GM19468 (cell line): ENCODE measurements around the gene ATP6V0B.
A peak's percentile ranks its signal among the peaks of the same experiment; 100 is the strongest.

ENCODE experiments used
- ATAC-seq: cut with Tn5 transposase; IDR thresholded peaks from one replicate; pipeline ENCODE4 v1.9.1; 2021; ENCODE audit warnings: mild to moderate bottlenecking, moderate library complexity, moderate number of reproducible peaks; ENCODE audit not compliant: unreplicated experiment; ENCODE audit errors: extremely low read depth

The ATP6V0B gene

GRCh38 chr1:43968348-43968948, 6.3 kb upstream of the ATP6V0B start:
- ATAC-seq, result no peak

- no peak for ATAC-seq
Measured at GRCh38 chr1:43969416-43969745, 5.4 kb upstream of the ATP6V0B start.

DNA sequence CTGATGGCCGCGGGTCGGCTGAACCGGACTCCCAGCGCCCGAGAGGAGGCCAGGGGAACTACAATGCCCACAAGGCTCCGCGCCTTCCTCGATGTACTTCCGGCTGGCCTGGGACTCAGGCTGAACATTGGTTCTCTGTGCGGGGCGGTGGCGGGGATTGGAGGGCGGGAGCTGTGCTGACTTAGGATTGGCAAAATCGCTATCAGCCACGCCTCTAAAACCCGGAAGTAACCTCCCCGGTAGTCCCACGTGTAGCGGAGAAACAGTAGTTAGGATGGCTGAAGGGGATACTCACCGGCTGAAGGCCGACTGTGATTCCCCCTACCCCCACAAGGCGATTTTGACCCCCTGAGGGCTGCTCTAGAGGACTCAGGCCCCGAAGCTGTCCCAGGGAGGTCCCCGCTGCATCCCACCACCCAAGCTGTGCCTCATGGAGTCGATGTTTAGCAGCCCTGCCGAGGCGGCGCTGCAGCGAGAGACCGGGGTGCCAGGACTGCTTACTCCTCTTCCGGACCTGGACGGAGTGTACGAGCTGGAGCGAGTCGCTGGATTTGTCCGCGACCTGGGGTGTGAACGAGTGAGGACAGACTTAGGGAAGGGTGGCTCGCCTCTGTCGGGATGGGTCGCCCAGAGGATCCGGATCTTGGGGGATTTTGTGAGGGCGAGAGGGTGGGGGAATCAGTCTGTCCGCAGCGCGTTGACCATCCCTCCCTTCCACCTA, 4.9 kb upstream of the ATP6V0B start, which contains the start of gene DPH2:
DPH2 (plus strand) TSS at position 265 of the 721 bp plus-strand sequence; CDS start at position 431, 166 bp downstream.
- peak; percentile 76 for ATAC-seq

- ATAC-seq, result no peak
Measured at GRCh38 chr1:43970502-43970901, 4.3 kb upstream of the ATP6V0B start.

- no peak for ATAC-seq
Measured at GRCh38 chr1:43970911-43971310, 3.8 kb upstream of the ATP6V0B start.

GRCh38 chr1:43971336-43971980, 3.3 kb upstream of the ATP6V0B start:
- no peak for ATAC-seq

- no peak for ATAC-seq
Measured at GRCh38 chr1:43973981-43974442, 748 bp upstream of the ATP6V0B start.

GRCh38 chr1:43975249-43975961, 645 bp downstream of the ATP6V0B start:
- ATAC-seq, result no peak

DNA sequence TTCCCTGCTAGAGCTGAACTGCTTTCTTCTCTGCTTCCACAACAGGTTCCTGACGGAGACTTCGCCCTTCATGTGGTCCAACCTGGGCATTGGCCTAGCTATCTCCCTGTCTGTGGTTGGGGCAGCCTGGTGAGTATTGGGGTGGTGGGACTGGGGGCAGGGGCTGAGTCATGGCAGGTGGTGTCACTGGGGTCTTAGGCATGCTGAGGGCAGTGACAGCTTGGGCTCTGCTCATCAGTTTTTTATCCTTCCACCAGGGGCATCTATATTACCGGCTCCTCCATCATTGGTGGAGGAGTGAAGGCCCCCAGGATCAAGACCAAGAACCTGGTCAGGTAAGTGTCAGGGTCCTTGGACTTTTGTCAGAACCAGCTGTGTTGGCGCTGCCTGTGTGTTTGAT, 1.3 kb downstream of the ATP6V0B start:
- ATAC-seq, result no peak

- no peak for ATAC-seq
Measured at GRCh38 chr1:43976890-43977289, 2.1 kb downstream of the ATP6V0B start.

DNA sequence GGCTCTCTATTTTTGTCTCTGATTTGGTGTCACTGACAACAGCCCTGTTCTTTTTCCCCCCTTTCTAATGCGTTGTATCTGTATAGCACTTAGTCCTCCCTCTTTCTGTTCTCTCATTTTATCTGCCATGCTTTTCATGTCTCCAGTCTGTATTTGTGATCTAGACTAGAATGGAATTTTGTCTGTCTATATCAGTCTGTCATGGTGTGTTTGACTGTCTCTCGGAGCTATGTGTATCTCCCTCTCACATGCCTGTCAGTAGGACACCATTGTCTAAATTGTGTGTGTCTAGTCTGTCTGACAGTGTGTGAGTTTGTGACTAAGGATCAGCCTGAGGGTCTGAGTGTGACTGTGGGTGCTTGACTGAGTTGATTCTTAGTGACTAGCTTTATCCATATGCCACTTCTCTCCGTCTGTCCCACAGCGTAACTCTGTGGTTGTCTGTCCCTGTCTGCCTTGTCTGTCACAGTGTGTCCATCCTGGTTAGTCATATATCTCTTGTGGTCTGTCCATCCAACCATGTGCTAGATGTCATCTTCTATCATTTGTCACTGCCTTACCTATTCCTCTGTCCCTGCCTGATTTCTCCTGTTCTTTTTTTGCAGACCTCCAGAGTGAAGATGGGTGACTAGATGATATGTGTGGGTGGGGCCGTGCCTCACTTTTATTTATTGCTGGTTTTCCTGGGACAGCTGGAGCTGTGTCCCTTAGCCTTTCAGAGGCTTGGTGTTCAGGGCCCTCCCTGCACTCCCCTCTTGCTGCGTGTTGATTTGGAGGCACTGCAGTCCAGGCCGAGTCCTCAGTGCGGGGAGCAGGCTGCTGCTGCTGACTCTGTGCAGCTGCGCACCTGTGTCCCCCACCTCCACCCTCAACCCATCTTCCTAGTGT, 2.9 kb downstream of the ATP6V0B start:
- no peak for ATAC-seq

GRCh38 chr1:43978264-43978550, 3.4 kb downstream of the ATP6V0B start:
- no peak for ATAC-seq

DNA sequence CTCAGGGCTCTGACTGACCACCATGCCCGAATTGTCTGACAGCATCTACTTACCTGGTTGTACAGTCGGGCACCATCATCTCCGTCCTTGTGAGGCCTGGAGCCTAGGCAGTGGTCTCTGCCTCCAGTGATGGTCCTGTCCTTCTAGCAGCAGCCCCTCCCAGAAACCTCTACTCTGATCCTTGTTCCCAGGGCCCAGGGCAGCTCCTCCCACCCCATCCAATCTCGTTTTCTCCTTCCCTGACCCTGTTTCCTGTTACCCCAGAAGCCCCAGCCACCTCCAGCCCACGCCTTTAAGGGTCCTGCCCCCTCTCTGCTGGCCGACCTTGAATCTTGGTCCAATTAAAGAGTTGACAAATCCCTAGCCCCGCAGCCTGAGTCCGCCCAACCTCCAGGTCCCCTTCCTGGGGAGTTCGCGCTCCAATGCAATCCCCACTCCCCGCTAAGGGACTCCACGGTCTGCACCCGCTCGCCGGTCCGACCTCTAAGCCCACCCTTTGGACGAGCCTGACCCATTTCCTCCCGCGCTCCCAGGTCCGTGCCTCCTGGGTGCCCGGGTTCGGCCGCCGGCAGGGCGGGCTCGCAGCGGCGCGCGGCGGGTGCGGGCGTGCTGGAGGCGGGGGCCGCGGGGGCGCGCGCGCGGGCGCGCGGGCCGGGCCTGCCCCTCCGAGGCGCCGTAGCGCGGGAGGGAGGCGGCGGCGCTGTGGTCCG, 3.9 kb downstream of the ATP6V0B start, which contains the start of gene B4GALT2:
B4GALT2 (plus strand) TSS at position 660 of the 710 bp plus-strand sequence. CDS start 1,951 bp downstream, outside the sequence.
- no peak for ATAC-seq

GRCh38 chr1:43979261-43979527, 4.4 kb downstream of the ATP6V0B start:
- no peak for ATAC-seq

- ATAC-seq, result no peak
Measured at GRCh38 chr1:43979528-43980254, 4.9 kb downstream of the ATP6V0B start.

- no peak for ATAC-seq
Measured at GRCh38 chr1:43980255-43981134, 5.7 kb downstream of the ATP6V0B start.

- no peak for ATAC-seq
Measured at GRCh38 chr1:43981135-43981491, 6.4 kb downstream of the ATP6V0B start.

- no peak for ATAC-seq
Measured at GRCh38 chr1:43981636-43982035, 6.9 kb downstream of the ATP6V0B start.
